ENCODE results near the gene STRN3.
"Not testable (repeated sequence)": the region's sequence is repeated elsewhere in the genome, so short reads cannot be mapped to it uniquely, and the experiment has no call there.

Gene STRN3

GRCh38 chr14:30999038-30999773 is 27.0 kb downstream of the STRN3 start:
- DNase-seq, result no peak

- no peak for DNase-seq
Measured at GRCh38 chr14:30998100-30998706, 28.0 kb downstream of the STRN3 start.

DNA sequence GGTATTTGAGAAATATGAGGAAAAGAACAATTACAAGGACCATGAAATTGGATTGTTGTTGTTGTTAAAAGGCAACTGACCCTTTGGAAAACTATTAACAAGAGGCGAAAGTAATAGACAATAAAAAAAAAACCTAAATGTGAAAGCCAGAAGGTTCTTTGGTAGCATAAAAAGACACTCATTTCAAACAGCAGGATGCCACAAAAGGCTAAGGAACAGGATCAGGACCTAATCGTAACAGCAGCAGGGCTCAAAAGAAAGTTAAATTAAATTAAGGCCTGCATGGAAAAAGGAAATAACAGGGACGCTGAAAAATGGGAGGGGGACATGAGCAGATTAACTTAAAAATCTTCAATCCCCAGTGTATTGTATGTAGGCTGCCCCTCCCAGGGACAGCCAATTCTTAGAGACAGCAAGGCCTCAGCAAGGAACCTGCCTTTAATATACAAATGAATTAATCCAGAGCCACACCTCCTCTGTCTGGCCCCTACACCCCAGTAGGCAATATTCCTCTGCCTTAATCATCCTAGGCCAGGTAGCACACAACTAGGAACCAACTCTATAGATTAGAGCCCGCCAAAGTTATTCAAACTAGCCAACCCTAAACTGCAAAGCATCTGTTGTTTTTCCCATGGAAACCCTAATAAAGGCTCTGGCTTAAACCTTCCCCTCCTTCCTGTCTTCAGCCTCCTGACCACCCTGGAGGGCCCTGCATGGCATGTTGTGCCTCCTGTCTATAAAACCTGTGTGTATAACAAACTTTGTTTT is 29.1 kb downstream of the STRN3 start:
- no peak for DNase-seq

GRCh38 chr14:30995689-30996088 is 30.5 kb downstream of the STRN3 start:
- DNase-seq, result no peak

- DNase-seq, result no peak
Measured at GRCh38 chr14:30994681-30995620, 31.2 kb downstream of the STRN3 start.

DNA sequence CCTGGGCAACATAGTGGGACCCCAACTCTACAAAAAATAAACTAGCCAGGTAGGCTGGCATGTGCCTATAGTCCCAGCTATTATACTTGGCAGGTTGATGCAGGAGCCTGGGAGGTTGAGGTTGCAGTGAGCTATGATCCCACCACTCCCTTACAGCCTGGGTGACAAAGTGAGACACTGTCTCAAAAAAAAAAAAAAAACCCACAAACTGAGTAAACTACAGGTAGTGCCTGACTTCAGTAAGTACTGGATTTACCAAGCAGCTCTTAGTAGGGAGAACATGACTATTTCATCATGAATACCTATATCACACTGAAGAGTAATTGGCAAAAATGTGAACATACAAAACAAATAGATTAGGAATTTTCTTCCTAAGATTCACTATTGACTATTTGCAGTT is 33.1 kb downstream of the STRN3 start:
- DNase-seq, result no peak

- no peak for DNase-seq
Measured at GRCh38 chr14:30991408-30991807, 34.8 kb downstream of the STRN3 start.

DNA sequence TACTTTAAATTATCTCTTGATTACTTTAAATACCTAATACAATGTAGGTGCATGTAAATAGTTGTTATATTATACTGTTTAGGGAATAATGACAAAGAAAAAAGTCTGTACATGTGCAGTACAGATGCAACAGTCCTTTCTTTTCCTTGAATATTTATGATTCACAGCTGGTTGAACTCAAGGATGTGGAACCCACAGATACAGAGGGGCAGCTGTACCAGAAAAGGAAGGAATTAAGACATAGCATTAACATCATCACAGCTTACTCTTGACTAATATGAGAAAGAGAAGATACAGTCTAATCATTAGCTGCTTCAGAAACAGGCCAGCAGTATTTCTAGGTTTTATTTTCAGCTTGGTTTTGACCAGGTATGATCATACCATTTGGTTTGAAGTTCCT is 35.4 kb downstream of the STRN3 start:
- DNase-seq, result no peak

DNA sequence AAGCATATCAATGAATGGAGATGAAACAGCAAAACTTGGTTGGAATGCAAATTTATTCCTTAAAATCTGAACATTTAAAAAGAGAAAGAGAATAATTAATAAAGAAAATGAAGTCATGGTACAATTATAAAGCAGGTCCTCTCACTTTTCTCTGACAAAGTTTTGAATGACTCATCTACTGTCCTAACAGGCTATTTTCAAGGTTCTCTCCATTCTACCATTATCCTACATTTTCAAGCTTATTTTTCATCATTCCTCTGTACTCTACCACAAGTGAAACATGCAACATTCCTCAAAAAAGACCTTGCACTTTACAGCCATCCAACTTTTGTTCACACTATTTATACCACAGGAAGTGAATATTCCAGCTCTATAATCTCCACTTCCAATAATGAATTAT is 37.7 kb downstream of the STRN3 start:
- DNase-seq, result no peak

GRCh38 chr14:30985796-30986195 is 40.4 kb downstream of the STRN3 start:
- DNase-seq, result no peak

DNA sequence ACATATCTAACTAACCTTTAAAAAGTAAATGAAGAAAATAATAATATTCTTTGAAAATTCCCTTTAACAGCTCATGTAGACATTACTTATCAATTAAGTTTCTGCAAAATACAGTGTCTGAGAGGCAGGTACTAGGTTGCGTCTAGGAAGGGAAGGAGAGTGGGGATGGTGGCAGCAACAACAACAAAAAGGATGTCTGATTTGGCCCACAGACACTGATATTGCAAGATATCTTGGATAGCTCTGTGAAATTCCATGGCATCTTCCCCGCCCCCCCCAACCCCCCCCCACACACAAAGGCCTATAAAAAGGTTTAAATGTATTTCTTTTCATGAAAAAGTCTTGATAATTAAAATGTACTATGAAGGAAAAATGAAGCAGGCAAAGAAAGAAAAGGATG is 42.3 kb downstream of the STRN3 start:
- no peak for DNase-seq

- DNase-seq, result no peak
Measured at GRCh38 chr14:30982533-30982932, 43.6 kb downstream of the STRN3 start.

DNA sequence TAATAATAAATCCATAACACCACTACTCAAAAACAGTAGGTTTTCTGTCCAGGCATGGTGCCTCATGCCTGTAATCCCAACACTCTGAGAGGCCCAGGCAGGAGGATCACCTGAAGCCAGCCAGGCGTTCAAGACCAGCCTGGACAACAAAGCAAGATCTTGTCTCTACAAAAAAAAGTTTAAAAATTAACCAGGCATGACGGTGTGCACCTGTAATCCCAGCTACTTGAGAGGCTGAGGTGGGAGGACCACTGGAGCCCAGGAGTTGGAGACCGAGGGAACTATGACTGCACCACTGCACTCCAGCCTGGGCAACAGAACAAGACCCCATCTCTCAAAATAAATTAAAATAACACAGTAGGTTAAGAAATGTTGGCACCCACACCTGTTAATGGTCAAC is 45.2 kb downstream of the STRN3 start:
- DNase-seq, result no peak

DNA sequence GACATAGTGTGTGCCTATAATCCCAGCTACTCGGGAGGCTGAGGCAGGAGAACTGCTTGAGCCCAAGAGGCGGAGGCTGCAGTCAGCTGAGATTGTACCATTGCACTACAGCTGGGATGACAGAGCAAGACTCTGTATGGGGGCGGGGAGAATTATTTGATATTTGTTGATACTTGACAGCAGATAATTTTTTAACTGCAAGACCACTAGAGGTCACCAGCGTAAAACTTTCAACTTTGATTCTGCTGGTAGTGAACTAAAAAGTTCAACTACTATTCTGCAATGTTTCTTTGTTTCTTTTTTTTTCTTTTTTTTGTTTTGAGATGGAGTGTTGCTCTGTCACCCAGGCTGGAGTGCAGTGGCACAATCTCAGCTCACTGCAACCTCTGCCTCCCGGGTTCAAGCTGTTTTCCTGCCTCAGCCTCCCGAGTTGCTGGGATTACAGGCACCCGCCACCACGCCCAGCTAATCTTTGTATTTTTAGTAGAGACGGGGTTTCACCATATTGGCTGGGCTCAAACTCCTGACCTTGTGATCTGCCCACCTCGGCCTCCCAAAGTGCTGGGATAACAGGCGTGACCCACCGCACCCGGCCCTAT is 46.0 kb downstream of the STRN3 start:
- peak; percentile 26 for DNase-seq

DNA sequence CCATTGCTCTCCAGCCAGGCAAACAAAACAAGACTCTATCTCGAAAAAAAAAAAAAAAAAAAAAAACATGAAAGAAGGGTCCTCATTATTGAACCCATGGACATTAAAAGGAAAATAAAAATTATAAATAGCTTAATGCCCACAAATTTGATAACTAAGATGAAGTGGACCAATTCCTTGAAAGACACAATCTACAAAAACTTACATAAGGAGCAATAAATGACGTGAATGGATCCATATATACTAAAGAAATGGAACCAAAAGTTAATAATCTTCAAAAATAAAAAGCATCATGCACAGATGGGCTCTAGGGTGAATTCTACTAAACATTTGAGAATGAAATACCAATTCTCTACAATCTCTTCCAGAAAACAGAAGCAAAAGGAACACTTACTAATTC is 48.4 kb downstream of the STRN3 start:
- no peak for DNase-seq

GRCh38 chr14:30974628-30975027 is 51.6 kb downstream of the STRN3 start:
- no peak for DNase-seq

GRCh38 chr14:30972882-30973582 is 53.1 kb downstream of the STRN3 start:
- no peak for DNase-seq

- DNase-seq, result not testable (repeated sequence)
Measured at GRCh38 chr14:30972036-30972732, 54.0 kb downstream of the STRN3 start.

DNA sequence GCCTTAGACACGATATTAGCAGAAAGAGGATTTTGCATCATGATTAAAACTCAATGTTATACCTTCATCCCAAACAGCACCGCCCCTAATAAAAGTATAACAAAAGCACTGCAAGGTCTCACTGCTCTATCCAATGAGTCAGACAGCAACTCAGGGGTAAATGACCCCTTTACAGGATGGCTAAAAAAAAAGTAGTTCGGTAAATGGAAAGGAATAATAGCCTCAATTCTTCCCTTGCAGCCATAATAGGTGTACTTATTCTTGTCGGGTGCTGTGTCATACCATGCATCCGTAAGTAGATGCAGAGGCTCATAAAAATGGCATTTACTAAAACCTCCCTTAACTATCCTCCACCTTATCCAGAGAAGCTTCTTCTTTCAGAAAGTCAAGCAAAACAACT is 54.6 kb downstream of the STRN3 start:
- no peak for DNase-seq

GRCh38 chr14:30969796-30970195 is 56.4 kb downstream of the STRN3 start:
- DNase-seq, result not testable (repeated sequence)
